Ecto neural progenitor cell (in vitro differentiated cells): ENCODE measurements around the gene ITIH3.

Experiments used
- DNase-seq: peaks from one replicate; pipeline ENCODE4 v3.0.0-alpha.2; 2018; ENCODE audit warnings: low spot score

Gene ITIH3

DNA sequence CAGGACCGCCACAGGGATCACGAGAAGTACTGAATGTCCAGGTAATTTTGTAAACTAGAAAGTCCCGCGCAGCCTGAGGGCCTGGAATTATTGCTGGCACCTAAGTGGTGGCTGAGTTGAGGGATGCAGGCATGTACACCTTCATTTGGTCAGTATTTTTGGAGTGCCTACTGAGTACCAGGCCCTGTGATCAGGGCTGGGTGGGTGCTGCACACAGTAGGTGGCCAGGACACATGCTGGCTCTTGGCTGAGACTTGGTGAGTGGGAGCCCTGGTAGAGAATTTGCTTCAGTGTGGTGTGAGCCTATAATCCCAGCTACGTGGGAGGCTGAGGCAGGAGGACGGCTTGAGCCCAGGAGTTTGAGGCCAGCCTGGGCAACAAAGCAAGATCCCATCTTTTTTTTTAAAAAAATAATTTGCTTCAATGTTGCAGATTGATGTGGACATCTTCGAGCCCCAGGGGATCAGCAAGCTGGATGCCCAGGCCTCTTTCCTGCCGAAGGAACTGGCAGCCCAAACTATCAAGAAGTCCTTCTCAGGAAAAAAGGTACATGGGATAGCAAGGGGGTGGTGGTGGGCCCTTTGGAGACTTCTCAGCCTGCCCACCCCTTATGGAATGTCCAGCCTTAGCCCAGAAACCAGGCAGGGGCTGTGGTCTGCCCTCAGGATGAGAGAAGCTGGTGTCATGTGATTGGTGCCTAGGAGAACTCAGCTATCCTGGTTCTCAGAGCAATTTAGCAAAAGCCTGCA, 14.6 kb upstream of the ITIH3 start:
- DNase-seq: no peak

GRCh38 chr3:52781741-52782140, 12.9 kb upstream of the ITIH3 start:
- DNase-seq: peak; percentile 40

GRCh38 chr3:52782412-52783210, 12.0 kb upstream of the ITIH3 start:
- DNase-seq: peak; percentile 28

- no peak for DNase-seq
Measured at GRCh38 chr3:52783211-52783555, 11.4 kb upstream of the ITIH3 start.

GRCh38 chr3:52784021-52784621, 10.5 kb upstream of the ITIH3 start:
- peak; percentile 30 for DNase-seq

DNA sequence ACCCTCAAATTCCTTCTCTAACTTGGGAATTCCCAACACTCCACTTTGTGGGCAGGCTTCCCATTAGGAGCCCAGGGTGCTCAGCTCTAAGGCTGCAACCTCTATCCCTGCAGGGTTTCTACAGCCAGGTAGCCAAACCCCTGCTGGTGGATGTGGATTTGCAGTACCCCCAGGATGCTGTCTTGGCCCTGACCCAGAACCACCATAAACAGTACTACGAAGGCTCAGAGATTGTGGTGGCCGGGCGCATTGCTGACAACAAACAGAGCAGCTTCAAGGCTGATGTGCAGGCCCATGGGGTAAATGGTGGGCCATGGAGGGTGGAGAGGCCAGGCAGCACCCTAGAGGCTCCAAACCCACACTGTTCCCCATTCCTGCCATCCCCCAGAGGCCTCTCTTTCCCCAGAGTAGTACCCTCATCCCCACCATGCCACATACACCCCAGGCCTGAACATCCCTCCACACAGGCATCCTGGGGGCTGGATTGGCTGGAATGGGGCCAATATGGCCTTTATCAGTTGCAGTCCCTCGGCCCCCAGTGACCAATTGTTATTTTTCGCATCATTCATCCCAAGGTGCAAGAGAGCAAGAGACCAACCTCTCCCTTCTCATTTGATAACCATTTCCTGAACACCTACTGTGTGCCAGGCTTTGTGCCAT, 9.5 kb upstream of the ITIH3 start:
- DNase-seq: no peak

GRCh38 chr3:52786330-52787215, 8.0 kb upstream of the ITIH3 start:
- no peak for DNase-seq

GRCh38 chr3:52787246-52787645, 7.3 kb upstream of the ITIH3 start:
- DNase-seq: no peak

DNA sequence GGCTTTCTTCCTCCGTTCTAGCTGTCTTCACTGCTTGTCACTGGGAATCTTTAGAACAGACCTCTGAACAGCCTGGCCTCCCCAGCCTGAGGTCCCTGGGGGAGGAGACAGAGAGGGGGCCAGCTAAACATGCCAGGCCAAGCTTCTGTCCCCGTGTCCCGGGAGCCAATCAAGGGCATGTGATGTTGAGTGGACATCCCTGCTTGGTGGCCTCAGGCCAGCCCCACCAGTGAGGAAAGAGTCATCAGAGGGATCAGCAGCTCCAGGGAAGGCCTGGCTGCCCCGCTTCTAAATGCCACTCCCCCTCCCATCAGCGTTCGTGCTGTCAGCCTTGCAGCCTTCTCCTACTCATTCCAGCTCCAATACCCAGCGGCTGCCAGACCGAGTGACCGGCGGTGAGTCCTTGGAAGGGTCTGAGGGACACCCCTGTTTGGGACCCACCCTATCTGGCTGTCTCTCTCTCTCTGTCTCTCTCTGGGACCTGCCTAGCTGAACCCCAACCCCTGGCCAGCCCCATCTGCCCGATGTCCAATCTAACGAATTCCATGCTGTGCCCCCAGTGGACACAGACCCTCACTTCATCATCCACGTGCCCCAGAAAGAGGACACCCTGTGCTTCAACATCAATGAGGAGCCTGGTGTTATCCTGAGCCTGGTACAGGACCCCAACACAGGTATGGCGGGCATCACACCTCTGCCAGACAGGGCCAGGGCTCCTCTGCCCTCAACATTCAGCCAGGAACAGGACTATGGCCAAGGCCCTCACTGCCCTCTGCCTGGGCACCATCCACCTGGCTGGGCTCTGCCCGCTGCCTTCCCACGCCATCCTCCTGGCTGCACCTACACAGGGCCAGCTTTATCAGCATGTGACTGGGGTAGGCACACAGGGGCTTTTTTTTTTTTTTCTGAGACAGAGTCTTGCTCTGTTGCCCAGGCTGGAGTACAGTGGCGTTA, 6.6 kb upstream of the ITIH3 start:
- no peak for DNase-seq

DNA sequence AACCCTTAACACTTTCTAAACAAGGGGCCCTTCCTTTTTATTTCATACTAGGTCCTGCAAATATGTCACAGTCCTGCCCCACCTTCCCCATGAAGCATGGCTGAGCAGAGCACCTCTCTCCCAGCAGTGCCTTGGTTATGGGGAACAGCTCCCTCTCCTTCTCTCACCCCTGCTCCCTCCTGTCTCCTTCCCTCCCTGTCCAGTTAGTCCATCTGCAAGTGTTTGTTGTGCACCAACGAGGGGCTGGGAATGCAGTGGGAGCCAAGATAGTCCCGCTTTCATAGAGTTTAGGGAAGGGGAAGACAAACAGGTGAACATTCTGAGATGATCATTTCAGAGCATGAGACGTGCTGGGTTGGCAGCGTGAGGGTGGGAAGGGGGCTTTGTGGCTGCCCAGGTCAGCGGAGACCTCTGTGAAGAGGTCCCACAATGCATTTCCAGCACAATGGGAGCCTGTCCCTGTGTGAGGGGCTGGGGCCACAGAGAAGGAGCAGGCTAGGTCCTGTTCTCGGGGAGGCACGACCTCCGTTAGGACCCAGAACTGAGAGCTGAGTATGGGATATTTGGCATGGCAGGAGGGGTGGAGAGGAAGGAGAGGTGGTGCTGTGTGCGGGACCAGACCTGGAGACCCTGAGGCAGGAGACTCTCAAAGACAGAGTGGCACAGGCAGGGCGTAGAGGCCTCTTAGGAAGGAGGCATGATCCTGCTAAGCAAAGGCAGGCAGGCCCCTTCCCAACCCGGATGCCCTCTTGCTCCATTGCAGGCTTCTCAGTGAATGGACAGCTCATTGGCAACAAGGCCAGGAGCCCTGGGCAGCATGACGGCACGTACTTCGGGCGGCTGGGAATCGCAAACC, 5.5 kb upstream of the ITIH3 start:
- no peak for DNase-seq

GRCh38 chr3:52789746-52790040, 4.9 kb upstream of the ITIH3 start:
- DNase-seq: no peak

- DNase-seq: no peak
Measured at GRCh38 chr3:52790337-52790736, 4.3 kb upstream of the ITIH3 start.

- no peak for DNase-seq
Measured at GRCh38 chr3:52790741-52791140, 3.9 kb upstream of the ITIH3 start.

GRCh38 chr3:52791366-52791765, 3.2 kb upstream of the ITIH3 start:
- DNase-seq: no peak

DNA sequence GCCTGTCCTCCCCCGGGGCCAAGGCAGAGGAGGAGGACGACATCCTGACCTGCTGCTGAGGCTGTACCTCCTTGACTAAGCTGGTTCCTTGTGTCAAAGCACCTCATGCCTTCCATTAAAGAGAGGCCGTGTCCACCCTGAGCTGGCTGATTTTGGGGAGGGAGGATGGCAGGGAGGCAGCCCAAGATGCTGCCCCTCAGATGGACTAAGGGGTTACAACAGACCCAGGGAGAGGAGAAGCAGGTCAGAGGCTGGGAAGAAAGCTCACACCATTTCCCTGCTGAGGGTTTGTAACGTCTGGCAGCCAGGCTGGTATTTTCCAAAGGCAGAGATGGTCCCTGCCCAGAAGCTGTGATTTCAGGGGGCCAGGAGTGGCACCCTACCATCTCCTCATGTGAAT, 2.7 kb upstream of the ITIH3 start:
- no peak for DNase-seq

GRCh38 chr3:52792413-52792812, 2.2 kb upstream of the ITIH3 start:
- no peak for DNase-seq

DNA sequence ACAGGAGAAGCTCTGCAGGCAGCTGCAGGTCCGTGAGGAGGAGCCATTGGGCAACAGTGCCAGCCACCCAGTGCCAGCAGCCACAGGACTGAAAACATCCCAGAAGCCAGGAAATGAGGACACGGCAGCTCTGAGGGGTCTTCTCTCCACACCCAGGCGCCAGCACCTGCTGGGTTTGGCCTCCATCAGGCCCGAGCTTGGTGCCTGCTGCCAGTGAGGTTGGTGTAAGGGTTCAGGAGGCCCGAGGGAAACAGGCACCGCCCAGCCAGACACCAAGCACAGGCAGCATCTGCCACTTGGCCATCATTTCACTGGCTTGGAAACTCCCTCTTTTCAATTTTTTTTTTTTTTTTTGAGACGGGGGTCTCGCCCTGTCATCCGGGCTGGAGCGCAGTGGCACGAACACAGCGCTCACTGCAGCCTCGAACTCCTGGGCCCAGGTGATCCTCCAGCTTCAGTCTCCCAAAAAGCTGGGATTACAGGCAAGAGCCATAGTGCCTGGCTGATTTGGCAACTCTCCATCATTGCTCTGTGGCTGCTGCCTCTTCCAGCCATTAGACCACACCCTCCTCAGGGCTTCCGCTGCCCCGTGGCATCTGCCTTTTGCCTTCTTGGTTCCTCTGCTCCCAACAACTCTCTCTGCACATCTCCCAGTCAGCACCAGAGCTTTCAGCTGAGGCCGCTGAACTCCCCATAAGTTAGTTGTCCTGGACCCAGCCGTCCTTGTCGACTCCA, 1.5 kb upstream of the ITIH3 start:
- no peak for DNase-seq

GRCh38 chr3:52793702-52794611, 639 bp upstream of the ITIH3 start:
- DNase-seq: no peak
